T-helper 2 cell treated with Interferon-gamma antibody and Interleukin-4, amounts not matched to agents 100 ng/mL and 5 ng/mL, for 36 hours (primary cell): Measurements from ENCODE around the gene SEMA3C. TPM values are rescaled to one million over a fixed set of nuclear protein-coding genes. Genes with fewer than 3 reads are reported as not detected.

Source experiments
- intact Hi-C: fragments of 100-400 bp; cut with micrococcal nuclease; formaldehyde crosslinking; loops from one replicate; pipeline ENCODE4 v1.15.1; 2023
- total RNA-seq: library from RNA; stranded (reverse); gene quantifications from 2 replicates; pipeline ENCODE4 v1.2.3, GENCODE V29; 2022

The SEMA3C gene
- total RNA-seq, 1 donor from 2014 or later = not detected

- intact Hi-C loops = no loop called here
Measured at GRCh38 chr7:80705130-80705781, 213.6 kb downstream of the SEMA3C start.

DNA sequence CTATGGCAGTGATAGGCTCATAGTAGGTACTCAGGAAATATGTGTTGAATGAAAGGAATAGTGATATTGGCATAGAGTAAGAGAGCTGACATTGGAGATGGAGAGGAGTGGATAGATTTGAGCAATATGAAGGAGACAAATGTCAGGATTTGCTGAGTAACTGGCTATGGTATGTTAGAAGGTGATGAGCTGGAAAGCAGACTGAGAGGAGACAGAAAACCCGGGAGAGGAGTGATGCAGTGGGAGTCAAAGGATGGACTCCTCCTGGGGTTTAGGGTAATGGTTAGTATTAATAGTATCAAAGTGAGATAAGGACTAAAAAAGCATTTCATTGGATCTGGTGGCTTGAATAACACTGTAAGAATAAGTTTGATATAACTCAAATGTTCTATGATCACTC, 215.6 kb downstream of the SEMA3C start:
- intact Hi-C loops = no loop called here

- intact Hi-C loops = loop anchor here (1.0 kb wide), 1 partner anchor 771 kb away; no protein-coding TSS in a partner anchor
Measured at GRCh38 chr7:80699721-80700256, 219.1 kb downstream of the SEMA3C start.

DNA sequence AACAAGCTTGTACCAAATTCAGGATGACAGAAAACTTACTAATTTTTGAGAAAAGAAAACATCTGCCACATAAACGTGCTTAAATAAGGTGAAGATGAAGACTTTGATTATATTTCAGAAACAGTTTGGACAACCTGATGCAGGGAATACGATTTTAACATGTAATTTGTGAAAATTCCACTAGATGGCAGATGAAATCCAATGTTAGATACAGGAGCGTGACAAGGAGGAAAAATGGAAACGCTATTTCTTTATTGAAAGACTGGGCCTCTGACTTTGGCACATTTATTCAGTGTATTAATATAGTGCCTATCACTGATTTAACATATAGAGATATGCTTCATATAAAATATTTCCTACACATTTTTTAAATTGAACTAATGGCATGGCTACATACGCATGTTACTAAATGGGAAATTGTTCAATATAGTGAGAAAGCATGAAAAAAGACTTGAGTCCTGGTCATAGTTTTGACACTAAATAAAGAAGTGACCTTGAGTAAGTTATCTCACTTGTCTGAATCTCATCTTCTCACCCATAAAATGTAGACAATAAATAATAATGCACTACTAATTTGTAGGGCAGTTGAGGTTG, 219.7 kb downstream of the SEMA3C start:
- intact Hi-C loops = loop anchor here (1.0 kb wide), 1 partner anchor 771 kb away; no protein-coding TSS in a partner anchor
